HEK293T (cell line): ENCODE data around the gene CD38.

Experiments used
- ARNT ChIP-seq: fragments of 450-650 bp; IDR thresholded peaks from 2 replicates; pipeline ENCODE4 v1.6.1; 2017; ENCODE audit warnings: mild to moderate bottlenecking
- BHLHE40 ChIP-seq: fragments of 450-650 bp; IDR thresholded peaks from 2 replicates; pipeline ENCODE4 v1.6.1; 2016; ENCODE audit warnings: mild to moderate bottlenecking, moderate library complexity, borderline replicate concordance
- CTBP1 ChIP-seq: fragments of 450-650 bp; IDR thresholded peaks from 2 replicates; pipeline ENCODE4 v1.6.1; 2016; ENCODE audit warnings: borderline replicate concordance
- ELF4 ChIP-seq: fragments of 450-650 bp; IDR thresholded peaks from 2 replicates; pipeline ENCODE4 v1.6.1; 2017; ENCODE audit warnings: antibody characterized with exemption
- FOXA1 ChIP-seq: fragments of 450-650 bp; IDR thresholded peaks from 2 replicates; pipeline ENCODE4 v1.6.1; 2016; ENCODE audit warnings: mild to moderate bottlenecking
- FOXK2 ChIP-seq: fragments of 450-650 bp; IDR thresholded peaks from 2 replicates; pipeline ENCODE4 v1.6.1; 2016; ENCODE audit warnings: mild to moderate bottlenecking
- FOXM1 ChIP-seq: fragments of 450-650 bp; IDR thresholded peaks from 2 replicates; pipeline ENCODE4 v1.6.1; 2017; ENCODE audit warnings: mild to moderate bottlenecking, borderline replicate concordance
- HDGF ChIP-seq: fragments of 450-650 bp; IDR thresholded peaks from 2 replicates; pipeline ENCODE4 v1.6.1; 2017; ENCODE audit warnings: antibody characterized with exemption, borderline replicate concordance
- L3MBTL2 ChIP-seq: fragments of 450-650 bp; conservative IDR thresholded peaks from 2 replicates; pipeline ENCODE4 v1.6.1; 2016; ENCODE audit warnings: mild to moderate bottlenecking
- LEF1 ChIP-seq: fragments of 450-650 bp; IDR thresholded peaks from 2 replicates; pipeline ENCODE4 v1.6.1; 2017; ENCODE audit warnings: mild to moderate bottlenecking, borderline replicate concordance
- NFRKB ChIP-seq: fragments of 450-650 bp; IDR thresholded peaks from 2 replicates; pipeline ENCODE4 v1.6.1; 2016; ENCODE audit warnings: mild to moderate bottlenecking, moderate library complexity
- SP1 ChIP-seq: fragments of 450-650 bp; IDR thresholded peaks from 2 replicates; pipeline ENCODE4 v1.6.1; 2017
- ZNF384 ChIP-seq: fragments of 450-650 bp; IDR thresholded peaks from 2 replicates; pipeline ENCODE4 v1.6.1; 2016
- TF ChIP-seq, protein P1 (sequence below): fragments of 450-650 bp; IDR thresholded peaks from 2 replicates; pipeline ENCODE4 v1.6.1; 2016

- TF ChIP-seq ARNT, result no peak
- TF ChIP-seq ZNF384, result no peak
- TF ChIP-seq FOXA1, result no peak
- TF ChIP-seq FOXK2, result no peak
- TF ChIP-seq, protein P1, sequence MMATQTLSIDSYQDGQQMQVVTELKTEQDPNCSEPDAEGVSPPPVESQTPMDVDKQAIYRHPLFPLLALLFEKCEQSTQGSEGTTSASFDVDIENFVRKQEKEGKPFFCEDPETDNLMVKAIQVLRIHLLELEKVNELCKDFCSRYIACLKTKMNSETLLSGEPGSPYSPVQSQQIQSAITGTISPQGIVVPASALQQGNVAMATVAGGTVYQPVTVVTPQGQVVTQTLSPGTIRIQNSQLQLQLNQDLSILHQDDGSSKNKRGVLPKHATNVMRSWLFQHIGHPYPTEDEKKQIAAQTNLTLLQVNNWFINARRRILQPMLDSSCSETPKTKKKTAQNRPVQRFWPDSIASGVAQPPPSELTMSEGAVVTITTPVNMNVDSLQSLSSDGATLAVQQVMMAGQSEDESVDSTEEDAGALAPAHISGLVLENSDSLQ, result no peak
- TF ChIP-seq HDGF, result no peak
- no peak for TF ChIP-seq SP1
- no peak for TF ChIP-seq FOXM1
- TF ChIP-seq ELF4, result no peak
- TF ChIP-seq CTBP1, result no peak
- no peak for TF ChIP-seq NFRKB
- TF ChIP-seq BHLHE40, result no peak
- TF ChIP-seq LEF1, result no peak
- TF ChIP-seq L3MBTL2, result no peak
Measured at GRCh38 chr4:15758294-15758693, 19.8 kb upstream of the CD38 start.
